ENCODE measurements around the gene ISL1.

The ISL1 gene

GRCh38 chr5:51383131-51384121, at the start of gene ISL1:
Gene ISL1 (plus strand): TSS chr5:51383448. CDS start chr5:51383672, 224 bp downstream.
- Histone ChIP-seq H3K4me3 (ENCODE audit: low read depth in 1 of 5, low read length in 5 of 5) (peak within 1 kb of the TSS; percentile 49 to 70 (median 60)), H3K9ac (ENCODE audit: low read length in 5 of 5) (no peak within 1 kb of the TSS), H3K27me3 (ENCODE audit: control insufficient read depth in 5 of 5, insufficient read depth in 4 of 5, low read length in 5 of 5) (peaks cover 53 to 91% (median 85%) of the 10 kb centered on the region in 5 donors), H3K9me3 (ENCODE audit: control insufficient read depth in 5 of 5, low read length in 5 of 5) (peaks cover 0 to 3% (median 0%) of the 10 kb centered on the region in 5 donors), H3K27ac (ENCODE audit: low read depth, low read length) (no peak within 1 kb of the TSS), H3K4me1 (ENCODE audit: control insufficient read depth in 5 of 5, insufficient read depth in 5 of 5, low read length in 5 of 5) (peaks cover 1 to 40% (median 38%) of the 10 kb centered on the region in 5 donors), H3K36me3 (ENCODE audit: control insufficient read depth in 5 of 5, insufficient read depth in 5 of 5, low read length in 5 of 5) (no peaks in the 10 kb centered on the region)

GRCh38 chr5:51336878-51337277, 46.4 kb upstream of the ISL1 start:
- no peak overlapping the region for H3K27ac ChIP-seq (ENCODE audit: low read depth, low read length)
- no peak overlapping the region for H3K9ac ChIP-seq (ENCODE audit: low read length in 5 of 5)
- no peaks in the 10 kb centered on the region for H3K9me3 ChIP-seq (ENCODE audit: control insufficient read depth in 5 of 5, low read length in 5 of 5)
- no peak overlapping the region for H3K4me3 ChIP-seq (ENCODE audit: low read depth in 1 of 5, low read length in 5 of 5)
- no peaks in the 10 kb centered on the region for H3K36me3 ChIP-seq (ENCODE audit: control insufficient read depth in 5 of 5, insufficient read depth in 5 of 5, low read length in 5 of 5)
- no peaks in the 10 kb centered on the region for H3K27me3 ChIP-seq (ENCODE audit: control insufficient read depth in 5 of 5, insufficient read depth in 4 of 5, low read length in 5 of 5)
- H3K4me1 ChIP-seq (ENCODE audit: control insufficient read depth in 5 of 5, insufficient read depth in 5 of 5, low read length in 5 of 5): no peaks in the 10 kb centered on the region

GRCh38 chr5:51345106-51345505, 38.1 kb upstream of the ISL1 start:
- H3K27ac ChIP-seq (ENCODE audit: low read depth, low read length): no peak overlapping the region
- H3K9ac ChIP-seq (ENCODE audit: low read length in 5 of 5): no peak overlapping the region
- peaks cover 0 to 8% (median 0%) of the 10 kb centered on the region in 5 donors for H3K9me3 ChIP-seq (ENCODE audit: control insufficient read depth in 5 of 5, low read length in 5 of 5)
- H3K36me3 ChIP-seq (ENCODE audit: control insufficient read depth in 5 of 5, insufficient read depth in 5 of 5, low read length in 5 of 5): no peaks in the 10 kb centered on the region
- no peaks in the 10 kb centered on the region for H3K4me1 ChIP-seq (ENCODE audit: control insufficient read depth in 5 of 5, insufficient read depth in 5 of 5, low read length in 5 of 5)
- no peak overlapping the region for H3K4me3 ChIP-seq (ENCODE audit: low read depth in 1 of 5, low read length in 5 of 5)
- H3K27me3 ChIP-seq (ENCODE audit: control insufficient read depth in 5 of 5, insufficient read depth in 4 of 5, low read length in 5 of 5): no peaks in the 10 kb centered on the region

GRCh38 chr5:51347157-51347556, 36.1 kb upstream of the ISL1 start:
- no peak overlapping the region for H3K9ac ChIP-seq (ENCODE audit: low read length in 5 of 5)
- no peaks in the 10 kb centered on the region for H3K27me3 ChIP-seq (ENCODE audit: control insufficient read depth in 5 of 5, insufficient read depth in 4 of 5, low read length in 5 of 5)
- H3K4me3 ChIP-seq (ENCODE audit: low read depth in 1 of 5, low read length in 5 of 5): no peak overlapping the region
- no peaks in the 10 kb centered on the region for H3K36me3 ChIP-seq (ENCODE audit: control insufficient read depth in 5 of 5, insufficient read depth in 5 of 5, low read length in 5 of 5)
- no peaks in the 10 kb centered on the region for H3K4me1 ChIP-seq (ENCODE audit: control insufficient read depth in 5 of 5, insufficient read depth in 5 of 5, low read length in 5 of 5)
- H3K27ac ChIP-seq (ENCODE audit: low read depth, low read length): no peak overlapping the region
- H3K9me3 ChIP-seq (ENCODE audit: control insufficient read depth in 5 of 5, low read length in 5 of 5): peaks cover 0 to 8% (median 0%) of the 10 kb centered on the region in 5 donors

GRCh38 chr5:51347704-51348103, 35.5 kb upstream of the ISL1 start:
- Histone ChIP-seq H3K9ac (ENCODE audit: low read length in 5 of 5) (no peak overlapping the region), H3K9me3 (ENCODE audit: control insufficient read depth in 5 of 5, low read length in 5 of 5) (peaks cover 0 to 8% (median 0%) of the 10 kb centered on the region in 5 donors), H3K27ac (ENCODE audit: low read depth, low read length) (no peak overlapping the region), H3K27me3 (ENCODE audit: control insufficient read depth in 5 of 5, insufficient read depth in 4 of 5, low read length in 5 of 5) (no peaks in the 10 kb centered on the region), H3K4me3 (ENCODE audit: low read depth in 1 of 5, low read length in 5 of 5) (no peak overlapping the region), H3K4me1 (ENCODE audit: control insufficient read depth in 5 of 5, insufficient read depth in 5 of 5, low read length in 5 of 5) (no peaks in the 10 kb centered on the region), H3K36me3 (ENCODE audit: control insufficient read depth in 5 of 5, insufficient read depth in 5 of 5, low read length in 5 of 5) (no peaks in the 10 kb centered on the region)

GRCh38 chr5:51371052-51371451, 12.2 kb upstream of the ISL1 start:
- no peak overlapping the region for H3K4me3 ChIP-seq (ENCODE audit: low read depth in 1 of 5, low read length in 5 of 5)
- H3K4me1 ChIP-seq (ENCODE audit: control insufficient read depth in 5 of 5, insufficient read depth in 5 of 5, low read length in 5 of 5): no peaks in the 10 kb centered on the region
- H3K27me3 ChIP-seq (ENCODE audit: control insufficient read depth in 5 of 5, insufficient read depth in 4 of 5, low read length in 5 of 5): peaks cover 0 to 16% (median 0%) of the 10 kb centered on the region in 5 donors
- no peak overlapping the region for H3K27ac ChIP-seq (ENCODE audit: low read depth, low read length)
- H3K36me3 ChIP-seq (ENCODE audit: control insufficient read depth in 5 of 5, insufficient read depth in 5 of 5, low read length in 5 of 5): no peaks in the 10 kb centered on the region
- no peaks in the 10 kb centered on the region for H3K9me3 ChIP-seq (ENCODE audit: control insufficient read depth in 5 of 5, low read length in 5 of 5)
- no peak overlapping the region for H3K9ac ChIP-seq (ENCODE audit: low read length in 5 of 5)

- Histone ChIP-seq H3K4me1 (ENCODE audit: control insufficient read depth in 5 of 5, insufficient read depth in 5 of 5, low read length in 5 of 5) (peaks cover 0 to 13% (median 9%) of the 10 kb centered on the region in 5 donors), H3K9me3 (ENCODE audit: control insufficient read depth in 5 of 5, low read length in 5 of 5) (no peaks in the 10 kb centered on the region), H3K36me3 (ENCODE audit: control insufficient read depth in 5 of 5, insufficient read depth in 5 of 5, low read length in 5 of 5) (no peaks in the 10 kb centered on the region), H3K4me3 (ENCODE audit: low read depth in 1 of 5, low read length in 5 of 5) (no peak overlapping the region), H3K27me3 (ENCODE audit: control insufficient read depth in 5 of 5, insufficient read depth in 4 of 5, low read length in 5 of 5) (peaks cover 20 to 39% (median 25%) of the 10 kb centered on the region in 5 donors), H3K9ac (ENCODE audit: low read length in 5 of 5) (no peak overlapping the region), H3K27ac (ENCODE audit: low read depth, low read length) (no peak overlapping the region)
These were observed 9.2 kb upstream of the ISL1 start for GRCh38 chr5:51373880-51374523.

GRCh38 chr5:51375084-51375483, 8.2 kb upstream of the ISL1 start:
- H3K27me3 ChIP-seq (ENCODE audit: control insufficient read depth in 5 of 5, insufficient read depth in 4 of 5, low read length in 5 of 5): peaks cover 23 to 49% (median 36%) of the 10 kb centered on the region in 5 donors
- peaks cover 0 to 16% (median 12%) of the 10 kb centered on the region in 5 donors for H3K4me1 ChIP-seq (ENCODE audit: control insufficient read depth in 5 of 5, insufficient read depth in 5 of 5, low read length in 5 of 5)
- no peaks in the 10 kb centered on the region for H3K36me3 ChIP-seq (ENCODE audit: control insufficient read depth in 5 of 5, insufficient read depth in 5 of 5, low read length in 5 of 5)
- H3K9ac ChIP-seq (ENCODE audit: low read length in 5 of 5): no peak overlapping the region
- H3K9me3 ChIP-seq (ENCODE audit: control insufficient read depth in 5 of 5, low read length in 5 of 5): no peaks in the 10 kb centered on the region
- H3K27ac ChIP-seq (ENCODE audit: low read depth, low read length): no peak overlapping the region
- no peak overlapping the region for H3K4me3 ChIP-seq (ENCODE audit: low read depth in 1 of 5, low read length in 5 of 5)

- no peaks in the 10 kb centered on the region for H3K36me3 ChIP-seq (ENCODE audit: control insufficient read depth in 5 of 5, insufficient read depth in 5 of 5, low read length in 5 of 5)
- peaks cover 0 to 16% (median 13%) of the 10 kb centered on the region in 5 donors for H3K4me1 ChIP-seq (ENCODE audit: control insufficient read depth in 5 of 5, insufficient read depth in 5 of 5, low read length in 5 of 5)
- no peaks in the 10 kb centered on the region for H3K9me3 ChIP-seq (ENCODE audit: control insufficient read depth in 5 of 5, low read length in 5 of 5)
- peaks cover 27 to 58% (median 47%) of the 10 kb centered on the region in 5 donors for H3K27me3 ChIP-seq (ENCODE audit: control insufficient read depth in 5 of 5, insufficient read depth in 4 of 5, low read length in 5 of 5)
- H3K4me3 ChIP-seq (ENCODE audit: low read depth in 1 of 5, low read length in 5 of 5): no peak overlapping the region
- H3K9ac ChIP-seq (ENCODE audit: low read length in 5 of 5): no peak overlapping the region
- H3K27ac ChIP-seq (ENCODE audit: low read depth, low read length): no peak overlapping the region
These were observed 6.7 kb upstream of the ISL1 start for GRCh38 chr5:51376509-51376908.
